Limb (tissue), 2 donors: ENCODE results near the gene POLR3C.
"Not testable (repeated sequence)": the region's sequence is repeated elsewhere in the genome, so short reads cannot be mapped to it uniquely, and the experiment has no call there.

Experiments
- DNase-seq, 2 donors: peaks; one replicate each; pipeline ENCODE4 v3.0.0-alpha.2; 2016; ENCODE audit errors: extremely low spot score in 2 of 2

Gene POLR3C

DNA sequence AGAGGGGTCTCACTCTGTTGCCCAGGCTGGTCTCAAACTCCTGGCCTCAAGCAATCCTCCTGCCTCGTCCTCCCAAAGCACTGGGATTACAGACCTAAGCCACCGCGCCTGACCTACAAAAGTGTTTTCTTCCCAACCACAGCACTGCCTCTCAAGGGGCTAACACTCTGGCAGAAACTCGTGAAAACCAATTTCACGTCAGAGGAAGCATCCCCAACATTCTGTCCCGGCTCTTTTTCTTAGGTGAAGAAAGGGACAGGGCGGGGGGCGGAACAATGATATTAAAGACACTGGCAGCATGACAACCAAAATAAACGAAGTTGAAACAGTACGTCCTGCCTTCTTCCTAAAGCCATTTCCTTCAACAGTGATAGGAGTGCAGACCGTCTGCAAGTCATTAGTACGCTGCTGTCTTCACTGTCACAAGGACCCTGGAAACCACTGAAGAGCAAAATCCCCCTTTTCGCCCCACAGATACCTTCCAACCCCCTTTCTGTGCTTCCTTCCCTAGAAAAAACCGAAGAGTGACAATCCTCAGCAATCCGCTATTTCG lies 1.1 kb upstream of the POLR3C start:
- DNase-seq = not testable (repeated sequence)

- DNase-seq = no peak
Observed at GRCh38 chr1:145824499-145824842, 471 bp downstream of the POLR3C start.

GRCh38 chr1:145826030-145826429 lies 2.0 kb downstream of the POLR3C start:
- DNase-seq = no peak

DNA sequence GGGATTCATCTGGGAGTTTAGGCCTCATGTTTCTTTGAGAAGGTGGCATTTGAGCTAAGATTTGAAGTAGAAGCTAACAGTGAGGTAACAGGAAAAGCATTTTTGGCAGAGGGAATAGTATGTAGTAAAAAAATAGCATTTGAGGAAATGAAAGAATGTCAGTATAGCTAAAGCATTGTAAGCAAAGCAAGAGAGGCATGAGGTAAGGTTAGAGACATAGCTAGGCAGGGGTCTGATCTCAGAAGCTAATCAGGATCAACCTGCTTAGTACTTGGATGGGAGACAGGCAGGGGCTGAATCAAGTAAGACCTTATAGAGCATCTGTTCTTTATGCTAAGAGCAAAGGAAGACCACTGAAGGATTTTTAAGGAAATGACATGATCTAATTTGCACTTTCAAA lies 4.0 kb downstream of the POLR3C start:
- DNase-seq = no peak

GRCh38 chr1:145828367-145829026 lies 4.5 kb downstream of the POLR3C start:
- no peak for DNase-seq

DNA sequence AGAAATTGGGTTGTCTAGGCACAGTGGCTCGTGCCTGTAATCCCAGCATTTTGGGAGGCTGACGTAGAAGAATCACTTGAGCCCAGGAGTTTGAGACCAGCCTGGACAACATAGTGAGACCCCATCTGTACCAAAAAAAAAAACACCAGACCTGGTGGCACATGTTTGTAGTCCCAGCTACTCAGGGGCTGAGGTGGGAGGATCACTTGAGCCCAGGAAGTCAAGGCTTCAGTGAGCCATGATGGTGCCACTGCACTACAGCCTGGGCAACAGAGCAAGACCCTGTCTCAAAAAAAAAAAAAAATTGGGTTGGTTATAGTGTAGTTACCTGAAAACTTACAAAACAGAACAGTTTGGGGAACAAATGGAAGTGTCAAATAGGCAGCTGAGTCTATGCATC lies 6.8 kb downstream of the POLR3C start:
- DNase-seq = not testable (repeated sequence)

DNA sequence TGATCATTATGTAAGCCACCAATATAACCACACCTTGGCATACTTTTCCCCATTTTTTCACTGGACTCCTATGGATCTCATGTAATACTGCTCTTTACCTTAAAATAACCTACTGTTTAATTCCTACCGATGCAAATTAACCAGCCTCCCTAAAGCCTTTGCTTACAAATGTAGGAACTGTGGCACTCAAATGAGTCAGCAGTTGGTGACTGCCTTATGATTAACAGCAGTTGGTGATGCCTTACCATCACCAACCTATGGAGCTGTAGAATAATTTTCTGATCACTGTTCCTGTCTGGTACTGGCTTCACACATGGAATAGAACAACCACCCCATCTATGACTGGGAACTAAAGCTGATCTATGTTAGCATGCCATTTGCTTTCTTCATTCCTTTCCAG lies 13.7 kb downstream of the POLR3C start:
- DNase-seq = no peak

GRCh38 chr1:145843031-145843430 lies 19.0 kb downstream of the POLR3C start:
- no peak for DNase-seq

DNA sequence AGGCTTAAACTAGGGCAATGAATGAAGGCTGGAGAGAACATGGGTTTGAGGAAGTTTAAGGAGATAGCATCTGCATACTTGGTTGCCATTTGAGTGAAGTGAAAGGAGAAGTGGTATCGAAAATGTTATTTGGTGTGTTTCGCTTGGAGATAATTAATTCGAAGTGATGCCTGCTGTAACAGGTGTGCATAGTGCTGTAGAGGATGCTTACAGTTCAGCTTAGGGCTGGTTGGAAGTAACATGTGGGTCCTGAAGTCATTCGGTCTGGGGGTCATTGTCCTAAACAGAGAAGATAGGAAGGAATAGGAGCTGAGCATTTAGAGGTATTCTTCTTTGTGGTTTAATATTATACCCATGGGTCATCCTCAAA lies 21.1 kb downstream of the POLR3C start:
- no peak for DNase-seq

GRCh38 chr1:145845514-145846161 lies 21.6 kb downstream of the POLR3C start, which contains the start of gene NUDT17:
Gene NUDT17, plus strand, starts transcription at chr1:145845630. Its CDS starts 11 bp downstream, at chr1:145845641.
- DNase-seq = peak; percentile 81 to 89

DNA sequence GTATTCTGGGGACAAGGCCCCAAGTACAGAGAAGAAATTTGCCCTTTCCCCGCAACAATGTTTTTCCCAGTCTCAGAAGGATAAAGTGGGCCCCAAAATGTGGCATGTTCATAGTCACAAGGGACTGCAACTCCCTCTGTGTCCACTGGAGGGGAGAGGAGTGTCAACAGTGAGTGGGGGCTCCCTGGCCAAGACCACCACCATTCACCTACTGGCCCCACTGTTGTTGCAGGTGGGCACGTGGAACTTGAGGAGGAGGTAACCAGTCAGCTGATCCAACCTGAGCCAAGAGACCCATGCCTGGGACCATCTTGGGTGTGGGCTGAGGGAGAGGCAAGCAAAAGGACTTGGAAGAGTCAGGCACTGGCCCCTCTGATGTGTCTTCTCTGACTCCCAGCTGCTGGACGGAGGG lies 22.2 kb downstream of the POLR3C start:
- peak in 1 of 2 donors; percentile 24 for DNase-seq

DNA sequence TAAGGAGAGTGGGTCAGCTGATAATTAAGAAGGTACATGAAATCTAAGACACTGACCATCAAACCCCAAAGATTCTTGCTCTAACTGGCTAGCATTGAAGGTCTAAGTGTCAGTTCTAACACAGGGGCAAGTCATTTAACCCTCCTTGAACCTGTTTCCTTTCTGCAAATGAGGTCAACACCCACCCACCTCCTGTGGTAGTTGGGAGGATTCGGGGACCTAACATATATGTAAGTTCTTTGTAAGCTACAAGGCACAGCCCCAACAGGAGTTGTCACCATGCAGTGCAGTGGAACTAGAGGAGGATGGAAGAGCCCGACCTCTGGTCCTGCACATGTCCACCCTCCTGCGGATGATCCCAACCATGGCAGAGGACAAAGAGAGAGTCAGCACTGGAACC lies 23.8 kb downstream of the POLR3C start:
- no peak for DNase-seq

- no peak for DNase-seq
Observed at GRCh38 chr1:145849356-145850160, 25.6 kb downstream of the POLR3C start.

DNA sequence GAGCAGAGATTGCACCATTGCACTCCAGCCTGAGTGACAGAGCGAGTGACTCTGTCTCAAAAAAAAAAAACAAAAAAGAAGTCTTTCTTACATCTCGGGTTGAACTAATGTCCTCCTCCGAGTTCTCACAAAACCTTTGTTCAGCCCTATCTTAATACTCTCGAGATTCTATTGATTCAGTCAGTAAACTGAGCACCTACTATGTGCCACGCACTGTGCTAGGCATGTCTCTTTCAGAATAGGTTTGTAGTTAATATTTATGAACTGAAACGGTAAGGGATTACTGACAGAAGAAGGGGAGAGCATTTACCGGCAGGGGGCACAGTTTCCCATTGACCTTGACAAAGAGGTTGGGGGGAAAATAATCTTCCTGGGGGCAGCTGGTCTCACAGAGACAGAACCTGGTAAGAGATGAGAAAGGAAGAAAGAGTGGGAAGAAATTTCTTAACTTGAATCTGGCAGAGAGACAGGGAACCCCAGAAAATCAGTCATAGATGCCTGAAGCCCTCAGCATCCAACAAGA lies 31.5 kb downstream of the POLR3C start:
- no peak for DNase-seq

DNA sequence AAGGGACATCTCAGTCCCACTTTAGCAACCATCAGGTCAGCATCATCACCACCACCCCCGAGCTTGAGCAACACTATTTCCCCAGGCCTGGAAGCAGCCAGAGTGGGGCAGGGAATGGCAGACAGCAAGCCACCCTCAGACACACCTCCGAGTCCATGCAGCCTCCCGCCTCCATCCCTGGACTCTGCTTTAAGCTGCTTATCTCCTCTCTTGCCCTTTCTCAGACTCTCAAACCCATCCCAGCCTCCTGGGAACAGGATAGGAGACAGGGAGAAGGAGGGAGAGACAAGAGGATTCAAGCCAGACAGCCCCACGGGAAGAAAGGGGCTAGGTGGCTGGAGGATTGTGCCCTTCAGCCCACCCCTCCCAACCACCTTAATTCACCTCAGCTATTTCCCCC lies 33.2 kb downstream of the POLR3C start:
- DNase-seq = no peak

GRCh38 chr1:145858238-145858900 lies 34.4 kb downstream of the POLR3C start:
- DNase-seq = peak in 1 of 2 donors; percentile 9

- DNase-seq = peak; percentile 95 to 97
Observed at GRCh38 chr1:145858901-145859490, 35.0 kb downstream of the POLR3C start, which contains the start of gene PIAS3. Gene PIAS3, minus strand, starts transcription at chr1:145859081. Its CDS starts 91 bp downstream, at chr1:145858990.

DNA sequence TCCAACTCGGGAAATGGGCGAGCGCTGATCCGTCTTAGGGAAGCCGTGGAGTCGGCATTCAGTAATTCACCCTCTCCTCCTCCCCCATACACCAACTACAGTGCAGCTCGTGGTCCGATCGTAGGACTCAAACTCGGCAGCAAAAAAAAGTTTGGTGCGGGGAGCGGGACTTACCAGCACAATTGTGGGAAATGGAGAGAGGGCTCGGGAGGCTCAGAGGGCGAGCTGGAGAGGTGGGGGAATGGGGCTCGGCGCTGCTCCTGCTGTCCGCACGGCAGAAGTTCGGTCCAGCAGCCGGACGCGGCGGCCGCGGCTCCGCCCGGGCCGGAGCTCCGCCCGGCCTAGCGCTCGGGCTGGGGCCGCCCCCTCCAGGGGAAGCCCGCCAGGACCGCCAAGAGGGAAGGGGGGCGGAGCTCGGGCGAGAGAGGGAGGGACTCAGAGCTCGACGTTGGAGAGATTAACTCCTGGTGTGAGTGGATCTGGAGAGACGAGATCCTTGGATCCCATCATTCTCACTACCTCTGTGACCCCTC lies 35.6 kb downstream of the POLR3C start:
- DNase-seq = peak; percentile 91 to 94

GRCh38 chr1:145863282-145864018 lies 39.5 kb downstream of the POLR3C start:
- peak in 1 of 2 donors; percentile 75 for DNase-seq

- DNase-seq = no peak
Observed at GRCh38 chr1:145868232-145868631, 44.2 kb downstream of the POLR3C start.
